SK-N-SH (cell line): ENCODE results near the gene VANGL2.
"Not testable (repeated sequence)": the region's sequence is repeated elsewhere in the genome, so short reads cannot be mapped to it uniquely, and the experiment has no call there.

Experiments
- CTCF ChIP-seq: fragments of 200-600 bp; sonication (generic); IDR thresholded peaks from 2 replicates; pipeline ENCODE4 v1.6.1; 2017; ENCODE audit warnings: antibody characterized with exemption, mild to moderate bottlenecking, moderate library complexity
- EP300 ChIP-seq, 2 experiments: IDR thresholded peaks; 2 replicates each; pipeline versions ENCODE4 v1.4.0 to v1.6.1; 2012; ENCODE audit warnings: borderline replicate concordance in 1 of 2, low read depth in 1 of 2, low read length in 1 of 2
- EZH2phosphoT487 ChIP-seq: fragments of 200-600 bp; sonication (generic); IDR thresholded peaks from 2 replicates; pipeline ENCODE4 v1.6.1; 2017; ENCODE audit warnings: low read depth, mixed run types, mild to moderate bottlenecking, antibody characterized with exemption, moderate library complexity, borderline replicate concordance
- MAX ChIP-seq: IDR thresholded peaks from 2 replicates; pipeline ENCODE4 v1.4.0; 2012; ENCODE audit warnings: low read depth
- MXI1 ChIP-seq: IDR thresholded peaks from 2 replicates; pipeline ENCODE4 v1.6.1; 2012; ENCODE audit warnings: mild to moderate bottlenecking, low read depth, low read length, improper control_type of control experiment
- SIN3A ChIP-seq: IDR thresholded peaks from 2 replicates; pipeline ENCODE4 v1.6.1; 2012; ENCODE audit warnings: low read depth, mild to moderate bottlenecking, low read length, moderate library complexity, borderline replicate concordance

- TF ChIP-seq EZH2phosphoT487; CTCF; EP300 (IDR thresholded peaks at IDR 0.05; ENCODE audit: borderline replicate concordance in 1 of 2, low read depth in 1 of 2, low read length in 1 of 2); MAX; MXI1; SIN3A: not testable (repeated sequence)
Observed at GRCh38 chr1:160388406-160388805, 12.0 kb upstream of the VANGL2 start.
